HG02840 (cell line): ENCODE results near the gene RECK.

ENCODE experiments used
- ATAC-seq: cut with Tn5 transposase; IDR thresholded peaks from one replicate; pipeline ENCODE4 v1.9.1; 2021; ENCODE audit warnings: mild to moderate bottlenecking, moderate library complexity, moderate number of reproducible peaks; ENCODE audit not compliant: unreplicated experiment, low FRiP score

The RECK gene

GRCh38 chr9:36135741-36136271, 99.1 kb downstream of the RECK start:
- ATAC-seq = no peak

- peak; percentile 92 for ATAC-seq
Observed at GRCh38 chr9:36136272-36136893, 99.7 kb downstream of the RECK start, which contains the start of gene GLIPR2. Gene GLIPR2, plus strand, starts transcription at chr9:36136733. Its CDS starts 46 bp downstream, at chr9:36136779.

- no peak for ATAC-seq
Observed at GRCh38 chr9:36136894-36137391, 100.2 kb downstream of the RECK start.

DNA sequence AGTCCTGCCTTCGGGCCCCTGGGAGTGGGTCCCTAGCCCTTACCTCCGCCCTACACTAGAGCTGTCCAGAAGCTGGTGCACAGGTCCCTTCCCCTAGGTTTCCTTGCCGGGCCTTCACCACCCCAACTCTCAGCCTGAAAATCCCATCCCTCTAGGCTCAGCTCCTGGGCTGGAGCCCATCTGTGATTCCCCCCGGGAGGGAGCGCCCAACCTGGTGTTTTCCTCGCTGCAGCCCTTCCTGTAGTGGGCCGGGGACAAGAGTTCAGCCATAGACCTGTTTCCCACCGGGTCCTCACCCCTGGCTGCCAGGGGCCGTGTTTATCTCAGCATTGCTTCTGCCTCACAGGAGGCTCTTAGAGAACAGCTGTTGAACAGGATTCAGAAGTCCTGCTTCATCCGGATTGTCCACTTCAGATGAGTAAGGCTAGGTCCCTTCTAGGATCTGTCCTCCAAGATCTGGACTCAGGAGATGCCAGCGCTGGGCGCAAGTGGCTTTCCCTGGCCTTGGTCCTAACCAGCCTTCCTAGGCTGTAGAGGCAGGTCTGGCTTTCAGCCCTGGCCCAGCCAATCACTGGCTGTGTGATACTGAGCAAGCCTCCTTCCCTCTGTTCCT, 100.8 kb downstream of the RECK start:
- ATAC-seq = no peak

DNA sequence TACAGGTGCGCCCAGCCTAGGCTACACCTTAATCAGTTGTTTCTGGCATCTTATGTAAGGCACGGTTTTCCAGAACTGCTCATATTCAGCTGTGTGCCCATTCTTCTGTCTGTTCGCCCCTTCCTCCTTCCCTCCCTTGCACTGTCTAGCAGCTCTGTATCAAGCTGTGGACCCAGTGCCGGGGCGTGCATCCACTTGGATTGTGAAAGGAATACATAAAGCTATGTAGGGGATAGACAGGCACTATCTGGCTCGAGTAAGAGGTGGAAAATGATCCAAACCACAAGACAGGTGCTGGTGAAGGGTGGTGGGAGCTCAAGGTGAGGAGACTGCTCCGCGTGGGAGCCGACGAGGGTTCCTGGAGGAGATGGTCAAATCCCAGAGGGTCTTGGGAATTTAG, 101.8 kb downstream of the RECK start:
- ATAC-seq = no peak

- no peak for ATAC-seq
Observed at GRCh38 chr9:36138901-36139300, 102.2 kb downstream of the RECK start.

DNA sequence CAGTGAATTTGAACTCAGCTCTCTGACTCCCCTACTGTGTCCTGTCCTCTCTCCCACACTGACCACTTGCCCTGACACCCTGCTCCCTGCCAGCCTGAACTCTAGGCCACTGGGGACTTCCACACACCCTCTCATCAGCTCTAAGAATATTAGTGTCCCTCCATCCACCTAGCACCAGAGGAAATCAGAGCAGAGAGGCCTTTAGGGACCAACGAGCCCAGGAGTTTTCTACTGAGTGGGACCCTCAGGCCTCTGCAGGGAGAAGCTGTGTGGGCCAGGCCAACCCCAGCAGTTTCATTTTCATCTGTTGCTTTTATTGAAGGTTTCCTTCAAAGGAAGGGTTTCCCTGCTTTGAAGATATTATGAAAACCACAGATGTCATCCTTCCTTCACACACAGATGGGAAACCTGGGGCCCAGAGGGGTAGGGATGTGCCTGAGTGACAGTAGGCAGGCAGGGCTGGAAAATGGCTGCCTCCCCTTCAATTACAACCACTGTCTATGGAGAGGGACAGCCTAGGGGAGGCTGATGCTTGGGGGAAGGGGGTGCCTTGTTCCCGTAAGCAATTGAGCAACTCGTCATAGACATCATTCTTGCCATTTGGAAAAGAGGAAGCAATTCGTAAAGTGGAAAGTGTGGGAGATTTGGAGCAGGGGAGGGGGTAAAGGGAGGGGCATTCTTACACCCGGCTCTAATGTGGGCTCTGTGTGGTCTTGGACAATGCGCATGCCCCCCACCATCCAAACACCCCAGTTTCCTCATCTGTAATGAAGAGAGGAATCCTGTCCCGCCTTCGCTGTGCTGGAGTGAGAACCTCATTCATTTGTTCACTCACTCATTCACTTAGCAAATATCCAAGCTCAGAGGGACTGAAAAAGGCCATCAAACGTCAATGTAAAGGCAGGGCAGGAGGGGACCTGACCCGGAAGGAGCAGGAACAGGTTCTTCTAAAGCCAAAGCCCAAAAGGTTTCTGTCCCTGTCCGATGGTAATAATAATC, 103.7 kb downstream of the RECK start:
- no peak for ATAC-seq

GRCh38 chr9:36141288-36141687, 104.6 kb downstream of the RECK start:
- no peak for ATAC-seq

DNA sequence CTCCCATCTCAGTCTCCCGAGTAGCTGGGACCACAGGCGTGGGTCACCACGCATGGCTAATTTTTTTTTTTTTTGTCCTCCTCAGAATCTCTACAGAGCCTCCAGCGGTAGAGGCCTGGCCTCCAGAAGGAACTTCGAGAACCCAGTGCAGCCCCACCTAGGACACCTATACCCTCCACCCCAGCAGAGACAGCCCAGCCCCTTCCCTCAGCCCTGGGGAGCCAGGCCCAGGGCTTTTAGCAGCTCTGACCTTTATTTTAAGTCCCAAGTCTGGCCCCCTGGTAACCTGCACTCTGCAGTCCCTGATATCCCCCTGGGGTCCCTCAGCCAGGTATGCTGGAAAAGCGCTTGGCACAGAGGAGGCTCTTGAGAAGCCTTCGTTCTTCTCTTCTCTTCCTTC, 105.0 kb downstream of the RECK start:
- ATAC-seq = no peak

- no peak for ATAC-seq
Observed at GRCh38 chr9:36142510-36143244, 106.0 kb downstream of the RECK start.

GRCh38 chr9:36143245-36143641, 106.5 kb downstream of the RECK start:
- ATAC-seq = no peak

DNA sequence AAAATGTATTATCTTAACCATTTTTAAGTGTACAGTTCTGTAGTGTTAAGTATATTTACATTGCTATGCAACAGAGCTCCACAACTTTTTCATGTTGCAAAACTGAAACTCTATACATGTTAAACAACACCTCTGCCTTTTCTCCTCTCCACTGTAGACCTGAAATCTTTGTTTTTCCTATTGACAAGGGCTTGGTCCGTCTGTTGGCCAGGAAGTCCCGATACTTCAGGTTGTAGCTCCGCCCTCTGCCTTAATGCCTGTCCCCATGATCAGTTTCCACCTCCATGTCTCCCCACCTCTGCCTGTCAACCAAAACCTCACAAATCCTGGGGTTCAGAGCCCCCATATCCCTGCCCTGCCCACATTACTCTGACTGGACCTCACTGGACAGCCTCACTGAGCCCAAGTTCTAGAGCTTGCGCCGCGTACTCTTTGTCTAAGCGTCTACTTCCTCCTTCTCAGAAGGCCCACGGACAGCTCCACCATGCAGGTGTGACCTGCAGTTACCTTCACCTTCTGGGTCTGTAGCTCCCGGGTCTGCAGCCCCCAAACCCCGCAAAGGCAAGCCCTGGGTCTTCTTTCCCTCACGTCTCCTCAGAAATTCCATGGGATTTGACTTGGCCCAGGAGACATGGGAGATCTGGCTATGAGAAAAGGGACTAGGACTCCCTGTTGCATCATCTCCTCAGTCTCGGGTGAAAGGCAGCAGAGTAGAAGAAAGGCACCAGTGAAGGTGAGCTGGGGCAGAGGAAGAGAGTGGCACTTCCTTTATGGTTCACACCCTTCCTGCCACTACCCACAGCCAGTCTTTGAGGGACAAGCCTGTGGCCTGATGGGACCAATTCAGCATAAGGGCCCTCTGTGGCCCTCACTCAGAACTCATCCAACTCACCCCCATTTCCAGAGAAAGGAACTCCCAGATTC, 107.9 kb downstream of the RECK start:
- ATAC-seq = no peak

GRCh38 chr9:36145970-36146369, 109.3 kb downstream of the RECK start:
- no peak for ATAC-seq

DNA sequence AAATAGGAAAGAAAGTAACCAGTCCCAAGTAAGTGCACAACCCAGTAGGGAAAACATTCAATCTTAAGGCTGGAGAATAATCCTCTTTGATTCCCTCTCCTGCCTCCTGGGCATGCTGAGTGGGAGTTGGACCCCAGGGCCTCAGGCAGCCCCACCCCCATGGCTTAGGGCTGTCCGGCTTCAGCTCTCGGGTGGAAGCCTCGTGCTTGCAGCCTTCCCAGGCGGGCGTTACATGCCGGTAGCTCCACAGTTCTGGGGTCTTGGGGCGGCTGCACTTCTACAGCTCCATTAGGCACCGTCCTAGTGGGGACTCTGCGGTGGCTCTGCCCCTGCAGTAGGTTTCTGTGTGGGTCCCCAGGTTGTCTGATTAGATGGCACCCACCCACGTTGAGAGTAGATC, 109.9 kb downstream of the RECK start:
- no peak for ATAC-seq

DNA sequence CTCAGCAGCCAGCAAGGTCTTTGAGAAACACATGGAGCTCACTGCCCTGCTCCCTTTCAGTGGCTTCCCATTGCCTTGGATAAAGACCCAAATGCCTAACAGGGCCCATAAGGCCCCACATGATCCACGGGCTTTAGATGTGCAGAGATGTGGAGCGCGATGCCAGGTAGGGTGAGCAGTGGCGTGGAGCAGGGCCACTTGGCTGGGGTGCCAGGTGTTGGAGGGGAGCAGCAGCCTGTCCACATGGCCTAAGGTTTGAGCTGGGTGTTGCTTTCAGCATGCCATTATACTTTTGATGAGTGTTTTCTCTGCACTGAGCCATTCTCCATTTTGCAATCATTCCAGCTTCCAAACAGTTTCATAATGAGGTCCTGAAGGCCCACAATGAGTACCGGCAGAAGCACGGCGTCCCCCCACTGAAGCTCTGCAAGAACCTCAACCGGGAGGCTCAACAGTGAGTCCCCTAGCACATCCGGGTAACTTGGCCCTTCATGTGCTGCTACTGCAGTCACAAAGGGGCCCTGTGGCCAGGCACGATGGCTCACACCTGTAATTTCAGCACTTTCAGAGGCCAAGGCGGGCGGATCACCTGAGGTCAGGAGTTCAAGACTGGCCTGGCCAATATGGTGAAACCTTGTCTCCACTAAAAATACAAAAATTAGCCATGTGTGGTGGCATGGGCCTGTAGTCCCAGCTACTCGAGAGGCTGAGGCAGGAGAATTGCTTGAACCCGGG, 110.9 kb downstream of the RECK start:
- no peak for ATAC-seq

DNA sequence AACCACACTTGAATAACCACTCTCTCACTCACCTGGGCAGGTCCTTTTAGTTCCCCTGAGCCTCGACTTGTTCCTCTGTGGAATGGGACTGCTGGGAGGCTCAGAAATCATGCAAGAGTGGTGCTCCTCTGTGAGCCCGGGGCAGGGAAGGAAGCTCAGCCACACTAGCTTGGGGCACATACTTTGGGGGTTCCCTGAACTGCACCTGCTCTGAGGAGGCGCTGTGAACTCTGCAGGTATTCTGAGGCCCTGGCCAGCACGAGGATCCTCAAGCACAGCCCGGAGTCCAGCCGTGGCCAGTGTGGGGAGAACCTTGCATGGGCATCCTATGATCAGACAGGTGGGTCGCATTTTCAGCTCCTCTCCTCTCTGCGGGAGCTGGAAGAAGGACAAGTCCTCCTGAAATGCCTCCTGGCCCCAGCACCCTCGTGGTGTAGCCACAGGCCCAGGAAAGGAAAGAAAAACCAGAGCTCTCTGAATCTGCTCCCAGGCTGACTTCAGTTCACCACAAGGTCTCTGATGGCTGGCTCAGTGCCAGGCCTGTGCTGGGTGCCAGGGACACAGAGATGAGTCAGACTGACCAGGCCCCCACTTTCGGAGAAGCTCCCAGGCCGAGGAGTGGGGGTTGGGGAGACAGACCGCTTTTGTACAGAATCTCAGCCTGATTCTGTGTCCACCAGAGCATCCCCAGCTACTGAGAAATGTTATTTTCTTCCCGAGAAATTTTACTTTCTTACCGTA, 111.8 kb downstream of the RECK start:
- no peak for ATAC-seq

DNA sequence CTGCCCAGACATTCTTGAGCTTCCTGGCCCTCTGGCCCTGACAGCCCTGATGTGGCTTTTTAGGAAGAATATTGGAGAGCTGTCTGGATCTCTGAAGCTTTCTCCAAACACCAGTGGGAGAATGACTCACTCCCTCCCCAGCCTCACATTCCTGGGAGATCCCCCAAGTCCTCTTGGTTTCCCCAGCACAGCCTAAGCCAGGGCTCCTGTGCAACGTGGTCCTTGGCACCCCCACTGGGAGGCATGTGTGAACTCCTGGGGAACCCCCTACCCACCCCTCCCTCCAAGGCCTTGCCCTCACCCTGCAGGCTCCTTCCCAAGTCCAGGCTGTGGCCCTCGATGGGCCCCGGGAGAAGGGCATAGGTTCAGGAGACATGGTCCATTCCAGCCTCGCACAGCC, 112.5 kb downstream of the RECK start:
- ATAC-seq = no peak
